NK-92 (cell line): ENCODE data around the gene TTC23.

Source experiments
- DNase-seq: peaks from one replicate; lab custom pipeline; 2025; ENCODE audit not compliant: unreplicated experiment; lab: John Stamatoyannopoulos, UW

Gene TTC23

DNA sequence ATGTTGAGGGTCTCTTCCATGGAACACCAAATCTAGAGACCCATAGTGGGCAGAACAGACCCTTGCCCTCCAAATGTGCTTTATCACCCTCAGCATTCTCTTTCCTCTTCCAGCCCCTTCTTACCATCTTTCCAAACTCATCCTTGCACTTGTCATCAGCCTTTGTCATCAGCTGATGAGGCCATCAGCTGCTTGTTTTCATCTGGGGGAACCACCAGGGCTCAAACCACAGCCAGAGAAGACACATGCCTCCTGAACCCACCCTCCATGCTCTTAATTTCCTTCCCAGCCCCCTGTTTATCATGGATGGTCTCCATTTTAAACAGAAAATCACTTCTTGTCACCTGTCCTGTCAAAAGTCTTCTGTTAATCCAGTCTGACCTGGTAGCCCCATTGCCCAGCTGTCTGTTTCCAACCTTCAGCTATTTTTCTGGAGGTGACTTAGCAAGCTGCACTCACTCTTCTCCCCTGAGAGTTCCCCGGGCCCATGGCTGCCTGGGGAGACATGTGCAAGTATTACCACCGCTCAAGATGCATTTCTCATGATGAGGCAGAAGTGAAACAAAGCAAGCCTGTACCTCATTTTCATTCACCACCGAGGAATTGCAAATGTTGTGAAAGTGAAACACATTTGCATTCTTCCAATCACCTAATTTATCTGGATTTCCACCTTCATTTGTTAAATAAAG, 159.2 kb downstream of the TTC23 start:
- no peak for DNase-seq

DNA sequence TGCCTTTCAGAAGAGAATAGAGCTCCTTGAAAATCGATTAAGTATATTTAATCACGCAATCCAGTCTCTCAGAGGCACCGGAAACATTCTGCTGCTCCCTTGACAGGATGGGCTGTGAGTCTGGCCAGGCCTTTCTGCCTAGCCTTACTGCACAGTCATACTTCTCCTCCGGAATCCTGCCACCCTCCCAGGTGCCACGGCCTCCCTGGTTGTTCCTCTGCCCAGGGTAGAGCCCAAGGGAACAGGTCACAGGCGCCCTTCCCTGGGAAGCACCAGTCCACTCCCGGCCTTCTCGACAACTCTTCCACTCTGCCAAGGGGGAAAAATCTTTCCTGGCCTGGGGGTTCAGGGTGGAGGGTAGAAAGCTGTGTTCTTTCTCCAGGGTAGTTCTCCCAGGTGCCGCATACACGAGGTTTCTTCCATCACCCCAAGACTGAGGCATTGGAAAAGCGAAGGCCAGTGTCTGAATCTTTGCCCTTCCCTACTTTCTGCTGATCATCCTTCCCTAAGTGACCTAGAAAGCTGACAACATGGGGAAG, 161.9 kb downstream of the TTC23 start:
- DNase-seq = no peak

DNA sequence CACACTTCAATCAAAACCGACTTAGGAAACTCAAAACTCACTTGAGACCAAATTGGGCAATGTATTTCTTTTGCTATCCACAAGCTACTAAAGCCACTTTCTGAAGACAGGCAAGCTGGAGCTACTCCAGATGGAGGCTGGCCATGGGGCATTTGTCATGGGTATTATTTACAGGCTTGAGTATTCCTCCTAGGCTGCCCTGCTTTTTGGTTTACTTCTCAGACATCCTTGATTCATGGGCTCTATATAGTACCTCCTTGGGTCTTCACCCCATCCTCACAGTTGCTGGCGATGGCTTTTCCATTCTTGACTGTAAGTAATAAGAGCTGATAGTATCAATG, 163.1 kb downstream of the TTC23 start:
- DNase-seq = no peak
